Parathyroid adenoma (tissue), 2 donors: Measurements from ENCODE around the gene KLHDC4.

Source experiments
- H2AFZ ChIP-seq: fragments of 300-600 bp; sonication (generic); one replicate; pipeline ENCODE4 v1.7.0; 2017; ENCODE audit warnings: antibody characterized with exemption, mild to moderate bottlenecking
- H3K27ac ChIP-seq: fragments of 300-600 bp; sonication (generic); one replicate; pipeline ENCODE4 v1.7.0; 2017
- H3K27me3 ChIP-seq: fragments of 300-600 bp; sonication (generic); one replicate; pipeline ENCODE4 v1.7.0; 2017; ENCODE audit warnings: low read length; ENCODE audit not compliant: control insufficient read depth, insufficient read depth
- H3K36me3 ChIP-seq: fragments of 300-600 bp; sonication (generic); one replicate; pipeline ENCODE4 v1.7.0; 2017; ENCODE audit warnings: low read length; ENCODE audit not compliant: control insufficient read depth, insufficient read depth
- H3K4me1 ChIP-seq: fragments of 300-600 bp; sonication (generic); one replicate; pipeline ENCODE4 v1.7.0; 2017; ENCODE audit warnings: control low read depth
- H3K4me2 ChIP-seq: fragments of 300-600 bp; sonication (generic); one replicate; pipeline ENCODE4 v1.7.0; 2017; ENCODE audit warnings: low read length
- H3K4me3 ChIP-seq: fragments of 300-600 bp; sonication (generic); one replicate; pipeline ENCODE4 v1.7.0; 2017; ENCODE audit warnings: low read depth, low read length
- H3K79me2 ChIP-seq: fragments of 300-600 bp; sonication (generic); one replicate; pipeline ENCODE4 v1.7.0; 2017; ENCODE audit warnings: control low read depth
- H3K9ac ChIP-seq: fragments of 300-600 bp; sonication (generic); one replicate; pipeline ENCODE4 v1.7.0; 2017; ENCODE audit warnings: mild to moderate bottlenecking
- H3K9me3 ChIP-seq: fragments of 300-600 bp; sonication (generic); one replicate; pipeline ENCODE4 v1.7.0; 2017; ENCODE audit warnings: low read length; ENCODE audit not compliant: control insufficient read depth
- TF ChIP-seq, protein P1 (sequence below): fragments of 300-600 bp; sonication (generic); IDR thresholded peaks from one replicate; pipeline ENCODE4 v1.7.0; 2017; ENCODE audit warnings: antibody characterized with exemption, mild to moderate bottlenecking
- donor health status: primary hyperparathyroidism.

Gene KLHDC4

DNA sequence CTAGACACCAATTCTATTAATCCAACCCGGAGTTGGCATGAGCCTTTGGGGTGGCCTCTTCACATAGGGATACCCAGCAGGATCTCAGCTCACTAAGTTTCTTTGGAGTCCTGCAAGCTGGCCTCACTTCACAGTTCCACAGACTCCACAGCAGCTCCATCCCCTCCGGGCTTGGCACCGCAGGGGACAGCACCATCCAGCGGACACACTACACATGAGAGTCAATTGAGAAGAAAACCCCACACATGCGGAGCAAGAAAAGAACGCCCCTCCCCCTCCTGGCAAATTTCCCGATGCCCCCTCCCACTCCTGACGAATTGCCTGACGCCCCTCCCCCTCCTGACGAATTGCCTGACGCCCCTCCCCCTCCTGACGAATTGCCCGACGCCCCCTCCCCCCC lies 31.1 kb downstream of the KLHDC4 start:
- H3K9ac ChIP-seq, result no peak overlapping the region
- TF ChIP-seq, protein P1, sequence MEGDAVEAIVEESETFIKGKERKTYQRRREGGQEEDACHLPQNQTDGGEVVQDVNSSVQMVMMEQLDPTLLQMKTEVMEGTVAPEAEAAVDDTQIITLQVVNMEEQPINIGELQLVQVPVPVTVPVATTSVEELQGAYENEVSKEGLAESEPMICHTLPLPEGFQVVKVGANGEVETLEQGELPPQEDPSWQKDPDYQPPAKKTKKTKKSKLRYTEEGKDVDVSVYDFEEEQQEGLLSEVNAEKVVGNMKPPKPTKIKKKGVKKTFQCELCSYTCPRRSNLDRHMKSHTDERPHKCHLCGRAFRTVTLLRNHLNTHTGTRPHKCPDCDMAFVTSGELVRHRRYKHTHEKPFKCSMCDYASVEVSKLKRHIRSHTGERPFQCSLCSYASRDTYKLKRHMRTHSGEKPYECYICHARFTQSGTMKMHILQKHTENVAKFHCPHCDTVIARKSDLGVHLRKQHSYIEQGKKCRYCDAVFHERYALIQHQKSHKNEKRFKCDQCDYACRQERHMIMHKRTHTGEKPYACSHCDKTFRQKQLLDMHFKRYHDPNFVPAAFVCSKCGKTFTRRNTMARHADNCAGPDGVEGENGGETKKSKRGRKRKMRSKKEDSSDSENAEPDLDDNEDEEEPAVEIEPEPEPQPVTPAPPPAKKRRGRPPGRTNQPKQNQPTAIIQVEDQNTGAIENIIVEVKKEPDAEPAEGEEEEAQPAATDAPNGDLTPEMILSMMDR, result no peak
- H3K36me3 ChIP-seq, result no peaks in the 10 kb centered on the region

DNA sequence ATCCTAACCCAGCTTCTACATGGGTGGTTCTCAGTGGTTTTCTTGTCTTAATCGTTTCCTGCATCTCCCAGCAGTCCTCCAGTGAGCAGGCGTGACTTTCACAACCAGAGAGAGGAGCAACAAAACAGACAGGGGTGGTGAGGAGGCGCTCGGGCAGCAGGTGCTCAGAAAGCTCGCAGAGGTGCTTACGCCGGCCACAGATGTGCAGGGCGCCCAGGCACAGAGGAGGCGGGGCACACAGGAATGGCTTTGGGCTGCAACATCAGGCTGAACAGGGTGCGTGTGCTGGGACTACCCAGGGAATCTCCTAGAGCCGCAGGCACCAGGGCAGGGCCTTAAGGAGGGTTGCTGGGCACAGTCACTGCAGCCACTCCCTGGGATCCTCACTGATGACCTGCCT lies 32.6 kb downstream of the KLHDC4 start:
- Histone ChIP-seq H3K79me2 (peaks cover 5% of the 10 kb centered on the region), H3K9me3 (no peaks in the 10 kb centered on the region), H3K4me1 (no peaks in the 10 kb centered on the region), H3K9ac (no peak overlapping the region), H3K36me3 (no peaks in the 10 kb centered on the region), H3K4me2 (no peak overlapping the region), H3K4me3 (no peak overlapping the region), H3K27me3 (no peaks in the 10 kb centered on the region), H3K27ac (no peak overlapping the region), H2AFZ (no peak overlapping the region)
- TF ChIP-seq, protein P1, result no peak

More for the DNA sequence above, 31.1 kb downstream of the KLHDC4 start:
- no peaks in the 10 kb centered on the region for H3K27me3 ChIP-seq
- no peak overlapping the region for H3K4me2 ChIP-seq
- no peaks in the 10 kb centered on the region for H3K4me1 ChIP-seq
- no peak overlapping the region for H3K27ac ChIP-seq
- no peaks in the 10 kb centered on the region for H3K9me3 ChIP-seq
- no peak overlapping the region for H2AFZ ChIP-seq
- H3K4me3 ChIP-seq, result no peak overlapping the region
- H3K79me2 ChIP-seq, result peaks cover 8% of the 10 kb centered on the region

DNA sequence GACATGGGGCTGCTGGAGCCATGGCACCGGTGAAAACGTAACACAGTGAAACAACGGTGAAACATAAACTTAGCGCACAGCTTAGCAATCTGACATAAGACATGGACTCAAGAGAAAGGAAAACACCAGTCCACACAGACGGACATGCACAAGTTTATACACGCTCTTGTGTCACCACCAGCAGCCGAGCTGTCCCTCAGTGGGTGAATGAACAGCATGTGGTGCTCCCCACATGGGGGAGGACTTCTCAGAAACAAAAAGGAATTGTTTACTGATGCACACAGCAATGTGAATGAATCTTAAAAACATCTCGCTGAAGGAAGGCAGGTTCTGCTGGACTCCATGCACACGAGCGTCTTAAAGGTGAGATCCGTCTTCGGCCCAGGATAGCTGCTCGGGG lies 34.2 kb downstream of the KLHDC4 start:
- no peaks in the 10 kb centered on the region for H3K4me1 ChIP-seq
- H3K9ac ChIP-seq, result no peak overlapping the region
- TF ChIP-seq, protein P1, result no peak
- no peaks in the 10 kb centered on the region for H3K27me3 ChIP-seq
- no peaks in the 10 kb centered on the region for H3K9me3 ChIP-seq
- H2AFZ ChIP-seq, result no peak overlapping the region
- H3K36me3 ChIP-seq, result no peaks in the 10 kb centered on the region
- peaks cover 5% of the 10 kb centered on the region for H3K79me2 ChIP-seq
- no peak overlapping the region for H3K4me3 ChIP-seq
- H3K27ac ChIP-seq, result no peak overlapping the region
- no peak overlapping the region for H3K4me2 ChIP-seq

DNA sequence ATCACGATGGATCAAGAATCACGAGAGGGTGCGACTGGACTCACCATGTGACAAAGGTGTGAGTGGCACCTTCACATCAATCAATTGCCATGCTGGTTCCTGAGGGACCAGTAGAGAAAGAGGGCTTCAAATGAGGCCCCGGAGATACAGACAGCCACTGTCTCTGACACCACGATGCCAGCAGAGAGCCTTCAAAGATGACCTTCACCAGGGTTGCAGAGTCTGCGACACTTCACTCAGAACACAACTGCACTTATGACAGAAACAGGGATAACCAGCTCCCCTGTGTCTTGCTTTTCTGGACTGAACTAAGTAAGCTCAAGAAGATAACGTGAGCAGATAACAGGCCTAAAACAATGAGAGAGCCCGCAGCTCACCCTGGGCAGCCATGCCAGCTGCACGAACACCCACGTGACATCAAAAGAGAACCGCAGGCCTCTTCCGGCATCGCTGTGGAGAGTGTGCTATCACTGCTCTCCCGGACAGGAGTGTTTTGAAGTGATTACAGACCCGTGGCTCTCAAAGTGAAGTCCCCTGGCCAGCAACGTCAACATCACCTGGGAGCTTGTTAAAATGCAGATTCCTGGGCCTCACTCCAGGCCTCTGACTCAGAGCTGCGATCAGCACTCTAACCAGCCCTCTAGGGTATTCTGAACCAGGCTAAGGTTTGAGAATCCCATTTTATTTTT lies 36.4 kb downstream of the KLHDC4 start:
- H3K4me1 ChIP-seq, result no peaks in the 10 kb centered on the region
- no peak overlapping the region for H2AFZ ChIP-seq
- no peak overlapping the region for H3K4me2 ChIP-seq
- no peak overlapping the region for H3K4me3 ChIP-seq
- H3K36me3 ChIP-seq, result no peaks in the 10 kb centered on the region
- TF ChIP-seq, protein P1, result no peak
- no peak overlapping the region for H3K27ac ChIP-seq
- no peaks in the 10 kb centered on the region for H3K9me3 ChIP-seq
- H3K79me2 ChIP-seq, result peaks cover 3% of the 10 kb centered on the region
- no peaks in the 10 kb centered on the region for H3K27me3 ChIP-seq
- H3K9ac ChIP-seq, result no peak overlapping the region

DNA sequence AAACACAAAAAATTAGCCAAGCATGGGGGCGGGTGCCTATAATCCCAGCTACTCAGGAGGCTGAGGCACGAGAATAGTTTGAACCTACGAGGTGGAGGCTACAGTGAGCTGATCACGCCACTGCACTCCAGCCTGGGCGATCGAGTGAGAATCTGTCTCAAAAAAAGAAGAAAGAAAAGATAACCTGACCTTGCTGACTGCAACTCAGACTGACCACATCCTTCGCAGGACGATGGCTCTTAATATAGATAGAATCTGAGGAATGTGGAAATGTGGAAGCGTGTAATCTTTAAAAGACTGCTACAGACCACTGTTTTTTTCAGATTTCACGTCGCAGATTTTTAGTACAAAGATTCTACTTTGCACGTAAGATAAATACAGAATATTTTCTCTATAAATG lies 37.8 kb downstream of the KLHDC4 start:
- no peak overlapping the region for H3K9ac ChIP-seq
- TF ChIP-seq, protein P1, result no peak
- no peak overlapping the region for H3K27ac ChIP-seq
- H3K9me3 ChIP-seq, result no peaks in the 10 kb centered on the region
- H3K79me2 ChIP-seq, result peaks cover 3% of the 10 kb centered on the region
- H2AFZ ChIP-seq, result no peak overlapping the region
- no peaks in the 10 kb centered on the region for H3K27me3 ChIP-seq
- no peaks in the 10 kb centered on the region for H3K4me1 ChIP-seq
- H3K4me3 ChIP-seq, result no peak overlapping the region
- H3K4me2 ChIP-seq, result no peak overlapping the region
- H3K36me3 ChIP-seq, result no peaks in the 10 kb centered on the region
